ENCODE data around the gene CORO2A.

DNA sequence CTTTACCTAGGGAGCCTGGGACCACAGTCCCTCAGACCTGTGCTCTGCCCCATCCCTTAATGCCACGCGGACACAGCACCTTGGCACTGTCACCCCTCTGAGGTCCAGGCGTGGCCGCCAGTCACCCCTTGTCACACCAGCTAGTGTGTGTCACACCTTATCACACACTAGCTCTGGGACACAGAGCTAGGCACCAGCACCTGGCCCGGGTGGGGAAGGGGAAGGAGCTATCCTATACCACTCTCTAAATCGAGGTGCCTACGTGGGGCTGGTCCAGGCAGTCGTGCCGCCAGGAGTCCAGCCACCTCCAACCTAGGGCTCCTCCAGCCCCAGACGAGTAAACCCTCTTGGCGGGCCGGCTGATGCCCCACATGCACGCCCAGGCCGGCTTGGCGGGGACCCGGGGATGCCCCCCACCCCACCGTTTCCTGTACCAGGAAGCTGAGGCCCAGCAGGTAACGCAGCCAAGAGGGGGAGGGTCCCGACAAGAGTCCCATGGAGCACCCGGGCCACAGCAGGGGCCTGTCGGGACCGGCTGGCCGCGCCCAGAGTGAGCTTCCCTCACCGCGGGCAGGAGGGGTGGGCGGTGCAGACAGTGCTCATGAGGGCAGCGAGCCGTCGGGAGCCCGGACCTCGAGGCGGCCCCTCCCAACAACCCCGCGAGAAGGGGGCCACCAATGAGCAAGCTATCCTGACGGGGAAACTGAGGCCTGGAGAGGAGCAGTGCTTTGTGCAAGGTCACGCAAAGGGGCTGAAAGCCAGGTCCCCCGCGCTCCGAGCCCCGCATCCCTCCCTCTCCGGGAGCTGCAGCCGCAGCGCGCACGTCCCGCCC, 550 bp downstream of the CORO2A start:
- TF ChIP-seq CTCF (IDR thresholded peaks at IDR 0.05), result no peak
- no peak for TF ChIP-seq POLR2A (IDR thresholded peaks at IDR 0.05)

Data from body of pancreas (tissue), 4 donors.